NCI-H1092 treated with DMSO at 0.1 percent for 48 hours (cell line): ENCODE results near the gene CABP2.
A peak's percentile ranks its signal among the peaks of the same experiment; 100 is the strongest.

Experiments used
- DNase-seq: peaks from one replicate; lab custom pipeline; 2025; lab: John Stamatoyannopoulos, UW

Gene CABP2

GRCh38 chr11:67507864-67508485 lies 15.3 kb downstream of the CABP2 start, which contains the start of gene CDK2AP2:
Gene CDK2AP2, minus strand, starts transcription at chr11:67508162. Its CDS starts 80 bp downstream, at chr11:67508082.
- peak; percentile 99 for DNase-seq

- DNase-seq: no peak
Observed at GRCh38 chr11:67507242-67507863, 15.9 kb downstream of the CABP2 start.

- DNase-seq: no peak
Observed at GRCh38 chr11:67506426-67507051, 16.7 kb downstream of the CABP2 start.

- DNase-seq: peak; percentile 72
Observed at GRCh38 chr11:67505605-67506396, 17.4 kb downstream of the CABP2 start.

- peak; percentile 7 for DNase-seq
Observed at GRCh38 chr11:67504950-67505581, 18.2 kb downstream of the CABP2 start, which contains the start of gene PITPNM1. Gene PITPNM1, minus strand, starts transcription at chr11:67505363. Its CDS starts 1,183 bp downstream, at chr11:67504180.

- peak; percentile 21 for DNase-seq
Observed at GRCh38 chr11:67504005-67504949, 19.0 kb downstream of the CABP2 start.

GRCh38 chr11:67503119-67504004 lies 19.9 kb downstream of the CABP2 start:
- no peak for DNase-seq

- no peak for DNase-seq
Observed at GRCh38 chr11:67502328-67502979, 20.8 kb downstream of the CABP2 start.

- no peak for DNase-seq
Observed at GRCh38 chr11:67501854-67502253, 21.4 kb downstream of the CABP2 start.

GRCh38 chr11:67500831-67501715 lies 22.2 kb downstream of the CABP2 start:
- no peak for DNase-seq

- DNase-seq: no peak
Observed at GRCh38 chr11:67500484-67500821, 22.8 kb downstream of the CABP2 start.

GRCh38 chr11:67499808-67500483 lies 23.3 kb downstream of the CABP2 start:
- no peak for DNase-seq

- DNase-seq: no peak
Observed at GRCh38 chr11:67498544-67498972, 24.7 kb downstream of the CABP2 start.

- no peak for DNase-seq
Observed at GRCh38 chr11:67497656-67498291, 25.5 kb downstream of the CABP2 start.

GRCh38 chr11:67496113-67496512 lies 27.1 kb downstream of the CABP2 start:
- DNase-seq: no peak

- no peak for DNase-seq
Observed at GRCh38 chr11:67495234-67496005, 27.8 kb downstream of the CABP2 start.
